Measurements from ENCODE around the gene COL23A1.

Gene COL23A1

DNA sequence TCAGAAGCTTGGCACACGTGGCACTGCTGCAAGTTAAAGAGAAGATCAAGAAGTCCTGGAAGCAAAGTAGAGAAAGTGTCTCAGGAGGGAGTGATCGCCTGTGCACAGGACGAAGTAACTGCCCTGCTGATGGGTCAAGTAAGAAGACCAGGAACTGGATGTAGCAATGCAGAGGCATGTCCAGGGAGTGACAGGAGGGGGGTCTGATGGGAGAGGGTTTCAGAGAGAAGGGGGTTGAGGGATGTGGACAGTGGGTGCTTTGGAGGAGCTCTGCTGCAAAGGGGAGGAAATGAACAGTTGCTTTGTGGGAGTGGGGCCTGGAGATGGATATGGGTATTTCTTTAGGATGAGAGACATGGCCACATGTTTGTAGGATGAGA, 297.4 kb downstream of the COL23A1 start:
- DNase-seq = no peak

DNA sequence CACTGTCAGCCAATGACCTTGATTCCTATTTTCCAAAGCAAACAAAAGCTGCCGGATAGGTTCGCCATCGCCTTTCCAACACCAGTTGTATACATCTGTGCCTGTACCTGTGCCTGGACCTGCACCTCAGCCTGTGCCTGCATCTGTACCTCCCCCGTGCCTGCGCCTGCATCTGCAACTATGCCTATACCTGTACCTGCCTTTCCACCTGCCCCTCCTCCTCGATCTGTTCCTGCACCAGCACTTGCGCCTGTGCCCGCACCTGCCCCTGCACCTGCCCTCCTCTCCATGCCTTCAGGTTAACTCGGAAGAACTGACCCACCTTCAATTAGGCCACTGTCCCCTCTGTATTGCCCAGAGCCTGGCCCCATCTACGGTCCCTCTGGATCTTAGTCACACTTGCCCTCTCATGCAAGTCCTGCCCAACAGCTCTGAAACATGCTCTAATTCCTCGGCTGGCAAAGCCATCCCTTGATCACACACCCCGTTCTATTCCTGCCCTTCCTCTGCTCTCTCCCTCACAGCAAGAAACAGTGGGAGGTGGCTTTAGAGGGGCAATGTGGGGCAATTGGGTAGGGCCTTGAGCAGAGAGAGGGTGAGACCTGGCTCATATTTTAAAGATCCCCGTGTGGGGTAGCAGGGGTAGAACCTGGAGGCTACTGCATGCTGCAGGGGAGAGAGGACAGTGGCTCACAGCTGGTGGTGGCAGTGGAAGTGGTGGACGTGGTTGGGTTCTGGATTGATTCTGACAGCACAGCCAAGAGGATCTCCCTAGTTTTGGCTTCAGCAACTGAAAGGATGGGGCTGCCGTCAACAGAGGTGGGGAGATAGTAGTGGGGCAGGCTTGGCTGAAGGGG, 298.0 kb downstream of the COL23A1 start:
- no peak for DNase-seq

DNA sequence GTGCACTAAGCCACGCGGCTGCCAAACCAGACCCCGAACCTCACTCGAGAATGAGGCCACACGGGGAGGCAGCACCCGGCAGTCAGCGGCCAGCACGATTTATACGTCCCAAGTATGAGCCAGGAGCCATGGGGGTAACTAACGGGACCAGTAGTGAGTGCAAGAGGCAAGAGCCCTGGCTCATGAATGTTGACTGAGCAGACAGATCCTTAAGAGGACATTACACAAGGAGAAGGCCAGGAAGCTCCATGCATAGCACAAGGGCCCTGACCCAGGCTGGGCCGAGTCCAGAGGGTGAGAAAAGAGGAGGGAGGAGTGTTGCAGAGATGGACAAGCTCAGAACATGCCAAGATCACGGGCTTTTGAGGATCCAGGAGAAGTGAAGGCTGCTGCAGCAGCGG, 299.0 kb downstream of the COL23A1 start:
- no peak for DNase-seq

DNA sequence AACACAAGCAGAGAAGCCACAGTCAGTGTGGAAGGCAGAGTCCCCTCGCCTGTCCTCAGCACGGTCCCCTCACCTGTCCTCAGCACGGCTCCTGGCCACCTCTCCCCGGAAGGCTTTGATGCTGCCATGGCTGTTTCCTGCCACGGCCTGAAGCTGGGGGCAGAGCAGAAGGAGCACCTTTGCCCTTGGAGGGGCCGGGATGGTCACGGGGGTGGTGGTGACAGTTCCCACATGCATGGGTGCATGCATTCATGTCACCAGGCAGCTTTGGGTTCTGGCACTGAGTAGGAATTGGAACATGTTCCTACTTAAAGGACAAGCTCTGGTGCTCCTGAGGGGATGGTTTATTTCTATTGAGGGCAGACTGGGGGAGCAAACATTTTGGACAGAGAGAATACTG, 299.8 kb downstream of the COL23A1 start:
- DNase-seq = no peak

DNA sequence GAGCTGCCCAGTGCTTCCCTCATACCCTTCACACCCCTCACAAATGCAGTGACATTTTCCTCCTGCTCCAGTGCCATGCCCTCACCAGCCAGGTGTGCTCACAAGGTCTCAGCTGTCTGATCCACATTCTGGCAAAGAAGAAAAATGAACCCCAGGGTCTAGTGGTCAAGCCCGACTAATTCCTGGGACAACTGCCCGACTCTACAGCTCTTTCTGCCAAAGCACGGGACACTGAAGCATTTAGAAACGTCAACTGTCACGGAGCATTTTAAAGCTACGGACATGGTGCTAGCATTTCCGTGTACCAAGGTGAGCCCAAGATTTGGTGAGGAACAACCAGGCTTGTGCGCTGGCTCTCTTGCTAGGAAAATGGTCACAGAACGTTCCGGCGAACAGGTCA, 300.8 kb downstream of the COL23A1 start:
- DNase-seq = no peak

DNA sequence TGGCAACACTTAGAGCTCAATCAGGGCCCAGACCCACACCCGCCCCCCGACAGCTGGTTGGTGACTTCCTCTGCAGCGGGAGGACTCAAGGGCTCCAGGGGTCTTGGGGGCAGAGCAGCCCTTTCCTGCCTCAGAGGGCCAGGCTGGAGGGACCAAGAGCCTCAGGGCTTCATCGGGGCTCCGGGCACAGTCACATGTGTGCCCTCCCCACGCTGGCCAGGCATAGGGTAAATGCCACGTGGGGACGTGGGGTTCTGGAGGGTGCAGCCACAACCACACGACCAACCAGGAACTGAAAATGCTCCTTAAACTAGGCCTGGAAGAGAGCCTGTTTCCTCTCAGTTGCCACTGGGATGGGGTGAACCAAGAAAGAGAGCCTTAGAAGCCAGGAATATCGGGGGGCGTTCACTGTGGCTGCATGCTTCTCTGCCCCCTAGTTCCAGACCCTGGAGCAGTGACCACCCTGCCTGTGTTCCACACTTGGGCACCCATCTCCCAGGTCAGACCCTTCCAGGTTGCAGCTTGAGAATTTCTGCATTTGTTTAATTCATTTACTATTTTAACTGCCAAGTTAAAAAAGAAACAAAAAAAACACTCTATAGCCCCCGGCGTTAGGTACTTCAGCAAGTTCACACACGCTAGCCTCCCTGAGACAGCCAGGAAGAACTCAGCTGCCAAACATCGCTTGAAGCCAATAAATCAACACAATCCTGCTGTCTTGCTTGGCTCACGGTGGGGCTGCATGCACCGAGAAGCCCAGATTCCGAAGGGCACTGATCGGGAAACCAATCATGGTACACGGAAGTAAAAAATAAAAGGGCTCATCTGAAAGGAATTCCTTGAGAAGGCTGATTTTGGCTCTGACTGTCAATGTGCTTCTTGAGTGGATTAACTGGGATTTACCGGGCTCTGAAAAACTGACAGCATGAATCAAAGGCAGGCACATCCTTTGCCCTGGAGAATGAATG, 301.5 kb downstream of the COL23A1 start:
- DNase-seq = peak in 2 of 3 donors; percentile 17 to 33

DNA sequence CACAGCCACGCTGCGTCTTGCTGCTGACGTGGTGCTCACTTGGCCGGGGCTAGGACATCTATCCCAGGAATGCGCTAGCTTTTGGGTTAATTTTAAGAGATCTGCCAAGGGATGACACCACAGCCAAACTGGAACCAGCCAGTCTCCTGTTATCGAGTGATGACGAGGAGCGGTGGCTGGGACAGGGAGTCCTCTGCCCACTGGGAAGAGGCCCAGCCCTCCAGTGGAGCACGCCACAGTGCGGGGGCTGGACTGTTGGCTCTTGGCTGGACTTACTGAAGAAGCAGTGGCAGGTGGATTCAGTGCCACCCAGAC, 302.4 kb downstream of the COL23A1 start:
- DNase-seq = no peak

DNA sequence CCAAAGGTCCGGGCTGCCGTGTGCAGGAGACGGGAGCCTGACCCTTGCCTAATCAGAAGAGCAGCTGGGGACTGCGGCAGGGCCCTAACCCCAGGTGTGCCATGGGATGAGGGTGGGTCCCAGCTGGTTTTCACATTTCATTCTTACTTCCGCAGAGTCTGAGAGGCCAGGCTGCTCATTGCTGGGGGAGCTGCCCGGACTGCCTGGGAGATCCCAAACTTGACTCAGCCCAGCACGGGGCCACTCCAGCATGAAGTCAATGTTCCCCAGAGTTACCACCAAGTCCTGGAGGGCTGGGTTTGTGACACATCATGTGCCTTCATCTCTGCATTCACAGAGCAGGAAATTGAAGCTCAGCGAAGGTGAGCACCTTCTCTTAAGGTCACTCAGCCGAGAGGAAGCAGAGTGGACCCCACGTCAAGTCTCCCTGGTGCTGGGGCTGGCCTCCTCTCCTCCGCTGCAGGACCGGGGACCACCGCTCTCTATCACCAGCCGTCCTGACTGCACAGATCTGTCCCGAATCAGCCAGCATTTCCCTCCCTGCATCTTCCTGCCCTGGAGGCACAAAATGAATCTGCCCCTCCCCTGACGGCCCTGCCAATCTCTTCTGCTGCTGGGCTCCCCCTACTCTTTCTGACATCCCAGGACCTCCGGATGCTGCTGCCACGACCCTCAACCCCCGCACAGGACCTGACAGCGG, 303.0 kb downstream of the COL23A1 start:
- peak; percentile 23 to 52 (median 40) for DNase-seq

DNA sequence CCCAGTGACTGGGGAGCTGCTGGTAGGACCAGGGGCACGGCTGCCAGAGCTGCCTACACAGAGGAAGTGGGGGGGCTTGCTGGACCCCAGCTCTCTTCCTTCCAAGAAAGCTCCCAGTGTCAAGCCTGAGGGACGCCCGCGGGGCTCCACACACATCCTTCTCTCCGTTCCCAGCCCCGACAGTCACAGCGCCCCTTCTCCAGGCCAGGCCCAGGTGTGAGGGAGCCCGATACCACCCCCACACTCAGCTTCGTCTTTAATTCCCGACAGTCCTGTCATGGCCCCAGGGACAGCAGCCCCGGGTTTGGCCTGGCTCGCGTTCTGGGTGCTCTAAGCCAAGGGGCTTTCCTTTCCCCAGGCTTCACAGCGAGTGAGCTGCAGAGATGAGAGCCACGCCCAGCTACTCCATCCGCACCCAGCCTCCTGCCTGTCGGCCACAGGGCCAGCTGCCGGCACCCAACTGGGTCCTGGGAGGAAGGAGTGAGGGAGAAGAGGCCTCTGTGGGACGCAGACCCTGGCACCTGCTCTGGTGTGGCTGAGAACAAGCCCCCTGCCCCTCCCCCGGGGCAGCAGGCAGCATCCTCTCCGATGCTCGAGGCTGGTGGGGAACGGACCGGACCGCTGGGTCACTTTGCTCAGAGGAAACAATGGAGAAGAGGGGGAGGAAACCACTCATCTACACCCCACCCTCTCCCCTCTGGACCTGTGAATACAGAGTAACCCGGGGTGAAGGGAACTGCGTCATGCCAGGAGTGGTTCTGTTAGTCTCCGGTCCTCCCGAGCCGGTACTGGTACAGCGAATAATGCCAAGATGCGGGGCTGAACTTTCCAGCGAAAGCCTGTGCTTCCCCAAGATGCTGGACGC, 303.7 kb downstream of the COL23A1 start:
- DNase-seq = no peak

DNA sequence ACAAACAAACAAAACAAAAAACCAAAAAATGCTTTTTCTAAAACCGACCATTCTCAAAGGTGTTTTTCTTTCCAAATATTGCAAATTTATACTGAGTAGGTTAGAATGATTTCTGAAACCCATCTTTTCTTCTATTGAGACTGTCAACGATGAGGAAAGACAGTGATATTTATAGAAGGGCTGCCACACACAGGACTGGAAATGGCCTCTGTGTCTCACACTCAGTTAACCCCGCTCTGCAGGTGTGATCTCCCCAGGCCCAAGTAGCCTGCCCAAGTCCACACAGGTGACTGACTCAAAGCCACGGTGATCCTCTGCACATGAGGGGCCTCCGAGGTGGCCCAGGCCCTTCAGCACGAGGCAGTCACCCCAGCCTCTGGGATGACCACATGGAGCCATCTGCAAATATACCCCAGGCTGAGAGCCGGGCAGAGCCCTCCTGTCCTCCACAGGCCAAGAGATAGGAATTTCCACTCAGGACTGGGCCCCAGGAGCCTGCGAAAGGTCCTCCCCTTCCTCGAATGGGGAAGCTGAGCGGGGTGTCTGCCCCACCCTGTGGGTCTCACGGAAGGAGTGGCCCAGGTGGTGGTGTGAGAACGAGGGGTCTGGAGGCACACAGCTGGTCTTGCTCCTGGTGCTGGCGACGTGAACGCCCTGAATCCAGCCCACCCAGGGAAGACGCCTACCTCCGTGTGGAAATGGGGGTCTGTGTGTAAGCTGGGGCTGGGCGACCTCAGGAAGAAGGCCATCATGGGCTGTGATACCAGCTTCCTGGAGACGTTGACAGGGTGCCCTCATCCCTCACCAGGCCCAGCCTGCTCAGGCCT, 304.6 kb downstream of the COL23A1 start:
- no peak for DNase-seq

DNA sequence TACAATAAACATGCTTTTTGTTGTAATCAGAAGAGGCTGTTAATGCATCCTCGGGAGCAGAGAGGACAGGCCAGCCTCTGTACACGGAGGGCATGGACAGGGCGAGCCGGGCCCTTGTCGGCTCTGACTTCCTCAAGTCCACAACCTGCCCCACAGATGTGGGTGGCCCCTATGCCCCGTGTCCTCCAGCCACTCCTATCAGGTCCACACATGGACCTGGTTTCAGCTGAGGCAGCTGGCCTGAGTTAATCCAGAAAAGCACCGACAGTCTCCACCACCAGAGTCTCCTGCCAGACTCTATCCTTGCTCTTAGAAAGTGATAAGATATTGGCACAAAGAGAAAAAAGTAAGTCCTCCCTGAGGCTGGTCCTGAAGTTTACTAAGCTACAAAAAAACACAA, 305.2 kb downstream of the COL23A1 start:
- no peak for DNase-seq

DNA sequence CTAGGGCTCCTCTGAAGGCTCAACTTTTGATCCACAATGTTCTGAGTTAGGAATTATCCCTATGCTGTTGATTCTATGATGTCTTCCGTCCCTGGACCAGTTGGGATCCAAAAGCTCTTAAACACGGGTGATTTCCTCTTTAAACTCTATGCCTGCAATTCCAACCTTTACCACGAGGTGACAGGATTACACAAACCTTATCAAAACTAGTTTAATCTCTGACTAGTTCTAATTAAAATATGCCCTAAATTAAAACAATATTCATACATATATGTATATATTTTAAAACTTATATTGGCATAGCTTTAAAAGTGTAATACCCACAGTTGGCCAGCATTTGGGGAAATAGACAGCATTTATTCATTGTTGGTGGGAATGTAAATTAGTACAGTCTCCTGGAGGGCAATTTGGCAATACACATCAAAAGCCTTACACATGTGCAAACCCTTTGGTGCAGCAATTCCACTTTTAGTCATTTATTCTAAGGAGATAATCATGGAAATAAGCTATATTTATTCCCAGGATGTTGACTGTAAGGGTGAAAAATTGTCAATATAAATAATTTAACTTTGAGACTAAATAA, 306.0 kb downstream of the COL23A1 start:
- peak; percentile 75 to 83 (median 78) for DNase-seq

DNA sequence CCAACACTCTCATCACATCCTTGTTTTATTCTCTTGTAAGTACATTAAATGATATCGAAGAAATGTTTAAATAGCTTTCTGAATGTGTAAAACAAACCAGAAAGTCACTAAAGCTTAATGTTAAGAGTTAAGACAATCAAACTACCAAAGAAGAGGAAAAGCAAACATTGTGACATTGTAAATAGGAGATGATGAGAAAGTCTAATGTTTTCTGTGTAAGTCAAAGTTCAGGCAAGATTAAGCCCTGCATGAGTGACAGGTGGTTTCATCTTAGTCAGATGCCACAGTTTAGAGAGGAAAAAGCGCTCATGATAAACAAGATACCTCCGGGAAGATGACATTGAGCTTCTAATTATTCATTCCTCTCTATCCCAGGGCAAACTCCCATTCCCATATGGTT, 306.7 kb downstream of the COL23A1 start:
- no peak for DNase-seq

DNA sequence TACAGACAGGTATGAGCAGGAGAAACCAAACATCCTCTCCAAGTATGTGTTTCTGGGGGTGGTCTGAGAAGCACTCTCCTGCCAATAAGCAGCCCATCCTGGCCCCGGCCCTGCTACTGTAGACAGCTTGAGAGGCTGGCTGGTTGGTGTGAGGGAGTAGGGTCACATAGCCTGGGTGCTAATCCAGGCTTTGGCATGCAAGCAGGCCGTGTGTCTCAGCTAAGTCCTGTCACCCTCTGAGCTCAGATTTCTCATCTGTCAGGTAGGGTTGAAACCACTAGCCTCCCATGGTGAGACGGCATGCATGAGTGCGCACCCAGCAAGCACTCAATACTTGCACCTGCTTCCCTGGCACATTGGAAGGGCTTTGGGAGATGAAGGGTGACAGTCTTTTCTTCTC, 307.8 kb downstream of the COL23A1 start:
- no peak for DNase-seq

DNA sequence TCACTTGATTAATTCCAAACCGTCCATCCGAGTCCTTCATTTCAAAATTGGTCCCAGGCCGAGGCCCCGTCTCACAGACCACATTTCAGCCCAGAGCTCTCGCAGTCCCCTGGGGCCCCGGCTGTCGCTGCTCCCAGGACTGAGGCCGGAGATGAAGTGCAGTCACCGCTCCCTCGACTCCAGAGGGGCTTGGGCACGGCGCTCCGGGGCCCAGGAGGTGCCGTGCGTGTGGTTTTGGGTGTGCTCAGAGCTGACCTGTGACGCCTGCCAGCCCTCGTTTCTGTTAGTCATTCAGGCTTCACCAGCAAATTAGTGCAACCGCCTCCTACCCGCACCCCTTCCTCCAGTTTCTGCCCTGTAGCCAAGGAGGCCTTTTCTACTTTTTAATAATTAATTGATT, 308.9 kb downstream of the COL23A1 start:
- DNase-seq = no peak

DNA sequence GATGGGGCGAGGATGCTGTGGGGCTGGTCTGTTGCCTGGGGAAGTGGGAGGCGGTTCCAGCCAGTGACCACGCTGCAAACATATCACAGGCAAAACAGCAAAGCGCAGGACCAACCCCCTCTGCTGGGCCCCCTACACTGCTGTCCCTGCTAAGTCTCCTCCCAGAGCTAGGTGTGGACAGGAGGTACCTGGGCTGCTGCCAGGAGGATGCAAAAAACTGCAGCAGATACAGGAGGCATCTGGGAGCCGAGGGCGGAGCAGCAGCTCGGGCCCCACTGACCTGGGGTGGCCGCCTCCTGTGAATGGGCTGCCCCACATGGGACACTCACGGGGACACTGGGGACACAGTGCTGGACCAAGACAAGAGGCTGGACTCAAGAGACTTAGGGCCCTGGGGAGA, 309.6 kb downstream of the COL23A1 start:
- no peak for DNase-seq

DNA sequence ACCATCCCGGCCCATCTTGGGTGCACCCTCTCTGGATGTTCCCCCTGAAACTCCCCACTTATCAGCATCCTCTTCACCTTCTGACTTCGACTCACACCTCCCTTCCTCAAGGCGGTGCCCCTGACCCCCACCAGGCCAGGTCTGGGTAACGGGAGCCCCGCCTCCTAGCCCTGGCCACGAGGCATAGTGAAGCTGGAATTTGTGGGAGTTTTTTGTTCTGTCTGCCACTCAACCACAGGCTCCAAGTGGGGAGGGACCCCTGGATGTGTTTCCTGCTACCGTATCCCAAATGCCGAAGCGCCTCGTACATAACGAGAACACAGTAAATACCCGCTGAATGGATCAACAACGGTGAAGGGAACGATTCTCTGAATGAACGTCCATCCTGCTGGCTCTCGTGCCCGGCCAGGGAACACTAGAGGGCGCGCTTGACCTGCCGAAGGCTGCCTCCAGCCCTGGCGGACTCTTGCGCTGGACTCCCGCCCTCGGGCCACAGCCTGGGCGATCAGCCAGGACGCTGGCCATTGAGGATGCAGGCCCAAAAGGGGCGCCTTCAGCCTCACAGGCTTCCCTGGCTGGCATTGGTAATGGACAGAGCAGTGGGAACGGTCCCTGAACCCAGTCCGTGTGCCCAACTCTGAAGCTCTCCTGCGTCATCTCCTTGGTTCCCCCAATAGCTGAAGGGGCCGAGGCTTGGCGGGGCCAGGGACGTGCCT, 310.3 kb downstream of the COL23A1 start:
- peak; percentile 88 to 94 (median 93) for DNase-seq

DNA sequence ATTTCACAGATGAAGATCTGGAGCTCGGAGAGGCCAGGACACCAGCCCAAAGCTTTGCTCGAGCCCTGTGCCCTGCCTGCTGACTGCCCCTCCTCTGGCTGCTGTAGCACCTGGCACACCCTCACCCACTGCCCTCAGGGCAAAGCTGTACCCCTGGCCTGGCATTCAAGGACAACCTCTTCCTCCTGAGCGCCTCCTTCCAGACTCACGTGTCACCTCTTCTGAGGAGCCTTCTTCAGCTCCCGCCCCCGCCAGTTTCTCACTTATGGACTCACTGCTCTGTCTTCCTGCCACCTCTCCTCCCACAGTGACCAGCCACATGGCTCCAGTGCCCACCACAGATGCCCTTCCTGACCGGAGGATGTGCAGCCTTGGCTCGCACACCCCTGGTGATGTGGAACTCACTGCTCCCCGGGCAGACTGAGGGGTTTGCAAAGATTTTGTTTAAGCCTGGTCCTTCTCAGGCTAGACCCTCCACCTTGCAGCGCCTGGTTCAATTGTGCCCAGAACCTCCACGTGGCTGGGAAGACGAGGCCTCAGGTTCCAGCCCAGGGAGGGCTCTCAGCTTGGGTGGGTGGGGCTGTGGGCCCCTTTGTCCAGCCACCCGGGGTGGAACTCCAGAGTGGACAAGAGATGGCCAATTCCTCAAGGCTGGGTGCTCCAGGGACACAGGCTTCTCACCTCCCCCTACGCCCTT, 311.0 kb downstream of the COL23A1 start:
- DNase-seq = no peak

DNA sequence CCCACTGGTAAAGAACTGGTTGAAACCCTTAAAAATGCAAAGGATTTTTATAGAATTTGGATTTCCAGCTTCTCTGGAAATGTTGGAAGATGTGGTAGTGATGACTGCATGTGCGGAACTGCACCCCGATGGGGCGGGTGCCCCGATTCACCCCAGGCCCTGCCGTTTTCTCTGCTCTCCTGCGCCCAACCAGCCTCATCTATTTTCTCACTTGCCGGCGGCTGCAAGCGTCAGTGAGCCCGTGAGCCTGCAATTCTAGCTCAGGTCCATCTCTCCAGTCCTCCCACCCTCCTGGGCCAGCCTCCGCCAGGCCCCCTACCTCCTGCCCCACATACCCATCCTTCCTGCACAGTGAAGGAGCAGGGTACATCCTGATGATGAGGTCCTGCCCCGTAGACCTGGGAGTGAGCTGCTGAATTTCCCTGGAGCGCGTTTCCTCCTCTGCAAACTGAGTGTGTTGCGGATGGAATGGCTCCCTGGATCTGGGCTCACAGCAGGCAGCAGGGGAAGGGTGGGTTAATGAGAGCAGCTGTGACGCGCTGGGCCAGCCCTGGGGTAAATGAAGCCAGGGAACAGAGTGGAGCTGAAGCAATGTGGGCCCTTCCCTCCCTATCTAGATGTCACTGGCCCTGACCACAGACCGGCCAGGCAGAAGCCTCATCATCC, 311.7 kb downstream of the COL23A1 start:
- DNase-seq = no peak

All from suppressor macrophage treated with lipopolysaccharide for 1 hour (primary cell).